Lower leg skin (tissue), 4 donors: ENCODE data around the gene EMC9. TPM values are rescaled to one million over a fixed set of nuclear protein-coding genes. Genes with fewer than 3 reads are reported as not detected.

Experiments used
- DNase-seq, 2 donors: peaks; one replicate each; pipeline ENCODE4 v3.0.0-alpha.2; 2019; ENCODE audit warnings: low spot score in 2 of 2
- H3K4me3 ChIP-seq: fragments of 200-600 bp; sonication (generic); 2 replicates; pipeline ENCODE4 v1.5.1; 2017; ENCODE audit warnings: mild to moderate bottlenecking, low read depth; ENCODE audit not compliant: poor library complexity, severe bottlenecking
- CTCF ChIP-seq, 3 donors: fragments of 450-650 bp; IDR thresholded peaks; one replicate each; pipeline ENCODE4 v1.5.1; 2016; ENCODE audit warnings: antibody characterized with exemption in 3 of 3, mild to moderate bottlenecking in 3 of 3, moderate library complexity in 2 of 3
- POLR2A ChIP-seq, 2 donors: fragments of 450-650 bp; IDR thresholded peaks; one replicate each; pipeline ENCODE4 v1.6.1; 2016 to 2017; ENCODE audit warnings: antibody characterized with exemption in 2 of 2, mild to moderate bottlenecking in 1 of 2, moderate library complexity in 1 of 2
- WGBS, 2 donors: methylation state at CpG; one replicate each; pipeline ENCODE4 v1.1.5; 2018; 5-methylcytosine and 5-hydroxymethylcytosine counted together
- intact Hi-C: fragments of 100-400 bp; cut with DNase I; formaldehyde crosslinking; loops from one replicate; pipeline ENCODE4 v1.15.0; 2023; ENCODE audit warnings: low total_unique reads
- total RNA-seq, 4 donors: library from RNA; depleted of rRNA; stranded (reverse); fragments of >200 nt; gene quantifications; one replicate each; pipeline ENCODE4 v1.1.0, GENCODE V29; 2016

The EMC9 gene
- total RNA-seq, 4 donors from 2014 or later, result 13.3 to 21.8 (median 20.6) TPM

GRCh38 chr14:24122898-24123297 is 18.5 kb downstream of the EMC9 start:
- no peak for DNase-seq
- WGBS, 2 donors, result 81 to 89% methylated on average over 8 of the region's 8 CpGs
- H3K4me3 ChIP-seq, result no peak overlapping the region
- TF ChIP-seq POLR2A (IDR thresholded peaks at IDR 0.05), result no peak
- intact Hi-C loops, result no loop called here

GRCh38 chr14:24122416-24122815 is 19.0 kb downstream of the EMC9 start:
- intact Hi-C loops, result no loop called here
- no peak for TF ChIP-seq POLR2A (IDR thresholded peaks at IDR 0.05)
- no peak for TF ChIP-seq CTCF (IDR thresholded peaks at IDR 0.05)

GRCh38 chr14:24121210-24121609 is 20.2 kb downstream of the EMC9 start:
- WGBS, 2 donors, result 96 to 98% methylated on average over 8 of the region's 8 CpGs
- no peak for DNase-seq
- intact Hi-C loops, result no loop called here
- TF ChIP-seq POLR2A (IDR thresholded peaks at IDR 0.05) (no peak), CTCF (IDR thresholded peaks at IDR 0.05) (no peak)
- no peak overlapping the region for H3K4me3 ChIP-seq

More at GRCh38 chr14:24122416-24122815, 19.0 kb downstream of the EMC9 start:
- 95% methylated on average over 4 of the region's 4 CpGs for WGBS, 2 donors
- H3K4me3 ChIP-seq, result no peak overlapping the region
- no peak for DNase-seq

GRCh38 chr14:24119691-24120090 is 21.7 kb downstream of the EMC9 start:
- DNase-seq, result no peak
- intact Hi-C loops, result no loop called here
- 95 to 99% methylated on average over 6 of the region's 6 CpGs for WGBS, 2 donors
- H3K4me3 ChIP-seq, result no peak overlapping the region
- TF ChIP-seq POLR2A (IDR thresholded peaks at IDR 0.05) (no peak), CTCF (IDR thresholded peaks at IDR 0.05) (no peak)

- no peak for TF ChIP-seq POLR2A (IDR thresholded peaks at IDR 0.05)
- TF ChIP-seq CTCF (IDR thresholded peaks at IDR 0.05), result no peak
- no peak for DNase-seq
- no peak overlapping the region for H3K4me3 ChIP-seq
- WGBS, 2 donors, result 86 to 91% methylated on average over 6 of the region's 6 CpGs
- intact Hi-C loops, result no loop called here
Measured at GRCh38 chr14:24117179-24117578, 24.2 kb downstream of the EMC9 start.

GRCh38 chr14:24116128-24116814 is 25.1 kb downstream of the EMC9 start:
- no peak for DNase-seq
- no peak for TF ChIP-seq POLR2A (IDR thresholded peaks at IDR 0.05)
- no peak for TF ChIP-seq CTCF (IDR thresholded peaks at IDR 0.05)
- 81% methylated on average over 6 of the region's 6 CpGs for WGBS, 2 donors
- H3K4me3 ChIP-seq, result no peak overlapping the region
- intact Hi-C loops, result no loop called here
